ENCODE measurements around the gene PRMT7. TPM values are rescaled to one million over a fixed set of nuclear protein-coding genes. Genes with fewer than 3 reads are reported as not detected.
A peak's percentile ranks its signal among the peaks of the same experiment; 100 is the strongest.

PRMT7 gene
- total RNA-seq, 4 donors from 2014 or later: 22.3 to 56.7 (median 35.8) TPM

DNA sequence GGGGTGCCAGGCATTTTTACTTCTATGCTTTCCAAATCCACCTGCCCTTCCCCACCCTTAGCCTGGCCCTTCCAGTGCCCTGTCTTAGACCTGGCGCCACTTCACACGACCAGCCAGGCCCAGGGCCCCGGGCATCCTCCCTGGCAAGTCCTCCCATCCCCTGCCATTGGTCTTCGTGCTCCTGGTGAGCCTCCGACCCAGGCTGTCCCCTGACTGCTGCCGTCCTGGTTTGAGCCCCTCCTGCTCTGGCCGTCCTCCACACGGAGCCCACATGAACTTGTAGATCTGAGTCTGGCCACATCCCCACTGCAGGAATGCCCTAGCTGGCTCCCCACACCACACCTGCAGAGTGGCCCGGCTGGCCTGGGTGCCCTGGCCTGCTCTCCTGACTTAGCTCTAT, 44.0 kb downstream of the PRMT7 start:
- DNase-seq (ENCODE audit: low spot score) (no peak), ATAC-seq (ENCODE audit: low FRiP score) (no peak)
- TF ChIP-seq, protein P1, sequence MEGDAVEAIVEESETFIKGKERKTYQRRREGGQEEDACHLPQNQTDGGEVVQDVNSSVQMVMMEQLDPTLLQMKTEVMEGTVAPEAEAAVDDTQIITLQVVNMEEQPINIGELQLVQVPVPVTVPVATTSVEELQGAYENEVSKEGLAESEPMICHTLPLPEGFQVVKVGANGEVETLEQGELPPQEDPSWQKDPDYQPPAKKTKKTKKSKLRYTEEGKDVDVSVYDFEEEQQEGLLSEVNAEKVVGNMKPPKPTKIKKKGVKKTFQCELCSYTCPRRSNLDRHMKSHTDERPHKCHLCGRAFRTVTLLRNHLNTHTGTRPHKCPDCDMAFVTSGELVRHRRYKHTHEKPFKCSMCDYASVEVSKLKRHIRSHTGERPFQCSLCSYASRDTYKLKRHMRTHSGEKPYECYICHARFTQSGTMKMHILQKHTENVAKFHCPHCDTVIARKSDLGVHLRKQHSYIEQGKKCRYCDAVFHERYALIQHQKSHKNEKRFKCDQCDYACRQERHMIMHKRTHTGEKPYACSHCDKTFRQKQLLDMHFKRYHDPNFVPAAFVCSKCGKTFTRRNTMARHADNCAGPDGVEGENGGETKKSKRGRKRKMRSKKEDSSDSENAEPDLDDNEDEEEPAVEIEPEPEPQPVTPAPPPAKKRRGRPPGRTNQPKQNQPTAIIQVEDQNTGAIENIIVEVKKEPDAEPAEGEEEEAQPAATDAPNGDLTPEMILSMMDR (IDR thresholded peaks at IDR 0.05): no peak

- TF ChIP-seq, protein P1 (IDR thresholded peaks at IDR 0.05): no peak
- DNase-seq (ENCODE audit: low spot score) (no peak), ATAC-seq (ENCODE audit: low FRiP score) (peak; percentile 15)
These were observed 44.8 kb downstream of the PRMT7 start for GRCh38 chr16:68355447-68356248.

DNA sequence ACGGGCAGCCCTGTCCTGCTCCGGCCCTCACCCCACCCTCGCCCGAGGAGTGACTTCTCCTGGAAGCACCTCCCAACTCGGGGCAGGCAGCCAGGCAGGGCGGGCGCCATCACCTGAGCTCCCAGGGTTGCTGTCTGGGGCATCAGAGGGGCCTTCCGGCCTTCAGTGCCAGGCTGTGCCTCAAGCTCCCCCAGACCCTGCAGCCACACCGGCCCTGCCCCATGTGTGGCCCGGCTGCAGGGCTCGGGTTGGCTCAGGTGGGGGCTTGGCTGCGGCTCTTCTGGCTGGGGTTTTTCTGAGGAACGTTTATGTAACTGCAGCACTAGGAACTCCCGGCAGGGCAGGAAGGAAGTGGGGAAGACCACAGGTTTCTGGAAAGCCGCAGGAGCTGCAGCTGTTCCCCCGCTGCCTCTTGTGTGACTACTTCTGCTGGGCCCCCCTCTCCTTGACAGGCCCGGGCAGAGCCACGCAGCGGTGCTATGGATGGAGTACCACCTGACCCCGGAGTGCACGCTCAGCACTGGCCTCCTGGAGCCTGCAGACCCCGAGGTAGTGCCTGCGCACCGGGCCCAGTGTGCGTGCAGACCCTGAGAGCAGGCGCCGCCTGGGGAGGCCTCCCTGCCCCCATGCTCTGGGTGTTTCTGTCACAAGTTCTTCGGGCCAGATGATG, 45.6 kb downstream of the PRMT7 start:
- TF ChIP-seq, protein P1 (IDR thresholded peaks at IDR 0.05): no peak
- DNase-seq (ENCODE audit: low spot score) (no peak), ATAC-seq (ENCODE audit: low FRiP score) (peak; percentile 7)

GRCh38 chr16:68356919-68357286, 46.1 kb downstream of the PRMT7 start:
- TF ChIP-seq, protein P1 (IDR thresholded peaks at IDR 0.05): no peak
- DNase-seq (ENCODE audit: low spot score): no peak
- no peak for ATAC-seq (ENCODE audit: low FRiP score)

DNA sequence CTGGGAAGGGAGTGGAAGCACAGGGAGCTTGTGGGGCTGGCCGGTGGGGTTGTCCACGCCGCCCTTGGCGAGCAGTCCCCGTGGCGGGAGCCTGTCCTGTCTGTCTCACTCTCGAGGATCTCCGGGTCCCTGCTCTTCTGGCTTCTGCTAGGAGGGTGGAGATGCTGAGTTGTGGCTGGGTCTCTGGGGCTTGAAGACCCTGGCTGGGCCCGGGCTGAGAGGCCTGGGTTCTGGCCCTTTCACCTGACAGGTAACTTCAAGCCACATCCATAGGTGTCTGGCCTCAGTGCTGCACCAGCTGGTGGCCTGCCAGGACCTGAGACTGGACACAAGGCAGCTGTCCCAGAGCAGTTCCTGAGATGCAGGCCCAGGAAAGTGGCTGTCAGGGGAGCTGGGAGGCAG, 46.7 kb downstream of the PRMT7 start:
- TF ChIP-seq, protein P1 (IDR thresholded peaks at IDR 0.05): no peak
- ATAC-seq (ENCODE audit: low FRiP score): no peak

DNA sequence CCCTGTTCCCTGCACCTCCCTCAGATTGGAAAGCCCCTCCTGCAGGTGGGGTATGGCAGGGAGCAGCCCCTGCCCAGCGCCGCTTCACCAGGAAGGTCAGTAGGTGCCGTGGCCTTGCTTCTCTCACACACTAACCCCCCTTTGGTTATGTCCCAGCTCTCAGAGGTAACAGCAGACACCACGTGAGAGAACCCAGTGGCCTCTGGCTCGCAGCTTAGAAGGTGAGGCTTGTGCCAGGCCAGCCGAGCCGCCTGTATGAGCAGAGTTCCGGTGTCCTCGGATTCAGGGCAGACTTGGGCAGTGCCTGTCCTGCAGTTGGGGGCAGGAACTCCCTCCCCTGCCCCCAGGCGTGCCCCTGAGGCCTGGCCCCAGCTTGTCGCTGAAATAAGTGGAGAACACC, 47.1 kb downstream of the PRMT7 start:
- ATAC-seq (ENCODE audit: low FRiP score) (no peak), DNase-seq (ENCODE audit: low spot score) (no peak)

More for the DNA sequence above, 46.7 kb downstream of the PRMT7 start:
- no peak for DNase-seq (ENCODE audit: low spot score)

More for the DNA sequence above, 47.1 kb downstream of the PRMT7 start:
- TF ChIP-seq, protein P1 (IDR thresholded peaks at IDR 0.05): no peak
